HG03571 (cell line): ENCODE measurements around the gene SPOUT1.
"Not testable (repeated sequence)": the region's sequence is repeated elsewhere in the genome, so short reads cannot be mapped to it uniquely, and the experiment has no call there.

Source experiments
- ATAC-seq: cut with Tn5 transposase; IDR thresholded peaks from one replicate; pipeline ENCODE4 v1.9.1; 2021; ENCODE audit not compliant: unreplicated experiment

The SPOUT1 gene, protein sequence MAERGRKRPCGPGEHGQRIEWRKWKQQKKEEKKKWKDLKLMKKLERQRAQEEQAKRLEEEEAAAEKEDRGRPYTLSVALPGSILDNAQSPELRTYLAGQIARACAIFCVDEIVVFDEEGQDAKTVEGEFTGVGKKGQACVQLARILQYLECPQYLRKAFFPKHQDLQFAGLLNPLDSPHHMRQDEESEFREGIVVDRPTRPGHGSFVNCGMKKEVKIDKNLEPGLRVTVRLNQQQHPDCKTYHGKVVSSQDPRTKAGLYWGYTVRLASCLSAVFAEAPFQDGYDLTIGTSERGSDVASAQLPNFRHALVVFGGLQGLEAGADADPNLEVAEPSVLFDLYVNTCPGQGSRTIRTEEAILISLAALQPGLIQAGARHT

DNA sequence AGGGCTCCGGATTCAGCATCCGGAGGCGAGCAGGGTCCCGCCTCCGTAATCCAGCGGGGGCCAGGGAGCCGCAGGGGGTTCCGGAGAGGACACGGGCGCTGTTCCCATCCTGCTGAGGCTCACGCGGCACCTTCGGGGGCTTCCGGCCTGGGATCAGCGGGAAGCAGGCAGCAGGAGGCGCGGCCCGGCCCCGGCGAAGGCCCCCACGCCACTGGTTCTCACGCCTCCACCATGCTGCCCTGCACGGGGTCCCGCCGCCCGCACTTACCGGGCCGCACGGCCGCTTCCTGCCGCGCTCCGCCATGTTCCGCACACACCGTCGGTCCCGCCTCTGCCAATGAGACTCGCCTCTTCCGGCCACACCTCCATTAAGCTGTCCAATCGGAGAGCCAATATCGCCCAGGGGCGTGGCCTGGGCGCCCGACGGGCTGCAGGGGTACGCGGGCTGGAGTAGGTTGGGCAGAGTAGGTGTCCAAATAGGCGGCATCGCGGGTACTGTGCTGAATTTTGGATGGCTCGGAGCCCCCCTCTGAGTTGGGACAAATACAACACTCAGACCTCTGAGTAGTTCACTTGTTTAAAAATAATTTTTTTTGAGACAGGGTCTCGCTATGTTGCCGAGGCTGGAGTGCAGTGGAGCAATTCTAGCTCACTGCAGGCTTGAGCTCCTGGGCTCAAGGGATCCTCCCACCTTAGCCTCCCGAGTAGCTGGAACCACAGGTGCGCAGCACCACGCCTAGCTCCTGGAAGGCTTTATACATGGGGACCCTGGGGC is at the start of gene SPOUT1:
Gene SPOUT1 (minus strand): TSS at position 318 of the 775 bp plus-strand sequence. CDS start 14 bp downstream, at position 304.
- peak; percentile 95 for ATAC-seq

DNA sequence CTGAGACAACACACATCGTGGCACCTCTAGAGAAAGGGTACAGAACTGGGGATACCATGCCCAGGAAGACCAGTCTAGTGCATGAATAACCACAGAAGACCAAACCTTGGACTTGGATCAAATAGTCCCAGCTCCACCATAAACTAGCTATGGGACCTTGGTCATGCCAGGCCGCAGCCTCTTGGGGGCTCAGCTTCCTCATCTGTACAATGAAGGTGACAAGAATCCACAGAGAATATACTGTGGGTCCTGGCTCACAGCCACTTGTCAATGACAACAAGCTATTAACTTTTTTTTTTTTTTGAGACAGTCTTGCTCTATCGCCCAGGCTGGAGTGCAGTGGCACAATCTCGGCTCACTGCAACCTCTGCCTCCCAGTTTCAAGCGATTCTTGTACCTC is 48.3 kb upstream of the SPOUT1 start:
- ATAC-seq, result no peak

DNA sequence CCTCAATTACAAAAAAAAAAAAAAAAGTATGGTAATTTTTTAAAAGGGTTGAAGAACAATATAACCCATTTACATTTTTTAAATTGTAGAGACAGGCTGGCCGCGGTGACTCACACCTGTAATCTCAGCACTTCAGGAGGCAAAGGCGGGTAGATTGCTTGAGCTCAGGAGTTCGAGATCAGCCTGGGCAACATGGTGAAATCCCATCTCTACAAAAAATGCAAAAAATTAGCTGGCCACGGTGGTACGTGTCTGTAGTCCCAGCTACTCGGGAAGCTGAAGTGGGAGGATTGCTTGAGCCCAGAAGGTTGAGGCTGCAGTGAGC is 41.3 kb upstream of the SPOUT1 start:
- ATAC-seq, result not testable (repeated sequence)

- no peak for ATAC-seq
Measured at GRCh38 chr9:128870128-128870940, 40.7 kb upstream of the SPOUT1 start.

DNA sequence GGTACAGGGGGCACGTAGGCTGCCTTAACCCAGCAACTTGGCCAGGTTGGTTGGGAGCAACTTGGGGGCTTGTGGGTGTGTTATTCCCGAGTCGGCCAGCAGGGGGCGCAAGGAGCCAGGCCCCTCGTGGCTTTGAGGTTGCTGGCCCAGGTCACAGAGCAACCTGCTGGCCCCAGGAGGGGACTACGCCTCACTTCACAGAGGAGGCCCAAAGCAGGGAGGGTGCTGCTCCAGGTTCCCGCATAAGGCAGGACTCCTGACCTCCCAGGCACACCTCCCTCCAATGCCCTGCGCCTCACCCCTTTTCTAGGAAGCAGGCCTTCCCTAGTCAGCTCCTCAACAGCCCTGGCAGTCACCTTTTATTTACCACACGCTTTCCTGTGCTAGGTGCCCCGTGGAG is 34.1 kb upstream of the SPOUT1 start:
- no peak for ATAC-seq

- no peak for ATAC-seq
Measured at GRCh38 chr9:128862401-128862851, 32.8 kb upstream of the SPOUT1 start.

DNA sequence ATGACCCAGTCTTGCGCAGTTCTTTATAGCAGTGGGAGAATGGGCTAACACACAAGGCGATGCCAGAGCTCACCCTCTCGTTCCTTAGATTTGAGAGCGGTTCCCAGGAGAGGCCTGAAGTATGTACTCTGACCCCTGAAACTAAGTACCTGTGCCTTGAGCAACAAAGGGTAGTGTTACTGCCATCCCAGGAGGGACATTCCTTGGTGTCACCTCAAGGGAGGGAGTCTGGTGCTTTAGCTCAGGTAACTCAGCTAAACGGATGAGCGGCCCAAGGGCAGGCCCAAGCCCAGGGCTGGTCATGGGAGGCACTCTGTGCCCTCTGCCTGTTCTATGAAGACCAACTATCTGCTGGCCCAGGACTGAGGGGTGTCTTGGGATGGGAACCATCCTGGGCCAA is 31.9 kb upstream of the SPOUT1 start:
- ATAC-seq, result no peak

- ATAC-seq, result no peak
Measured at GRCh38 chr9:128860937-128861336, 31.3 kb upstream of the SPOUT1 start.

- not testable (repeated sequence) for ATAC-seq
Measured at GRCh38 chr9:128858476-128858875, 28.9 kb upstream of the SPOUT1 start.

DNA sequence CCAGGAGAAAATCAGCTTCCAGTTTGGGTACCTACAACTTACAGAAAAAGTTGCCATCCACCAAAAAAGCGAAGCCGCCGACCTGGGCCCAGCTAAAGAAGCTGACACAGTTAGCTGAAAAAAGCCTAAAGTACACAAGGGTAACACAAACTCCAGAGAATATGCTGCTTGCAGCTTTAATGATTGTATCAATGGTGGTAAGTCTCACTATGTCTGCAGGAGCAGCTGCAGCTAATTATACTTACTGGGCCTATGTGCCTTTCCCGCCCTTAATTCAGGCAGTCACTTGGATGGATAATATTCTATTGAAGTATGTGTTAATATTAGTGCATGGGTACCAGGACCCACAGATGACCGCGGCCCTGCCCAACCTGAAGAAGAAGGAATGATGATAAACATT is 24.9 kb upstream of the SPOUT1 start:
- not testable (repeated sequence) for ATAC-seq

GRCh38 chr9:128852646-128853045 is 23.1 kb upstream of the SPOUT1 start:
- not testable (repeated sequence) for ATAC-seq

- ATAC-seq, result not testable (repeated sequence)
Measured at GRCh38 chr9:128851779-128852600, 22.4 kb upstream of the SPOUT1 start.

- not testable (repeated sequence) for ATAC-seq
Measured at GRCh38 chr9:128851024-128851423, 21.4 kb upstream of the SPOUT1 start.

GRCh38 chr9:128847803-128848202 is 18.2 kb upstream of the SPOUT1 start:
- no peak for ATAC-seq

DNA sequence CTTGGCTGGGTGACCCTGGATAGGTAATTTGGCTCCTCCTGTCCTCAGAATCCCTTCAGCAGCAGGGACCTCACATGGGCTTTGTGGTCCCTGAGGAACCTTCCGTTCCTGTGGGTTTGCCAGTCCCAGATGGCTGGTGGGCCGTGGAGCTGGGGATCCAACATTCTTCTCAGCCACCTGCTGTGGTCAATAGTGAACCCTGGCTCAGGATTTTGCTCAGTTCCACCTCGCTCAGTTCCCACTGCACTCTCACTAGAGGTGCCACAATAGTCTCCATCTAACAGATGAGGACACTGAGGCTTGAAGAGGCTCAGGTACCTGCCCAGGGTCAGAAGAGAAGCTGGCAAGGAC is 17.1 kb upstream of the SPOUT1 start:
- no peak for ATAC-seq

- ATAC-seq, result no peak
Measured at GRCh38 chr9:128845186-128845931, 15.8 kb upstream of the SPOUT1 start.

GRCh38 chr9:128843171-128843570 is 13.6 kb upstream of the SPOUT1 start:
- not testable (repeated sequence) for ATAC-seq

GRCh38 chr9:128841694-128842492 is 12.3 kb upstream of the SPOUT1 start:
- ATAC-seq, result no peak

- no peak for ATAC-seq
Measured at GRCh38 chr9:128840524-128840923, 10.9 kb upstream of the SPOUT1 start.
